ENCODE data around the gene RYR2.

The RYR2 gene

GRCh38 chr1:237041795-237042525 lies at the start of gene RYR2:
RYR2 (plus strand) TSS chr1:237042184; CDS start chr1:237042522, 338 bp downstream.
- no peak for DNase-seq (ENCODE audit: low spot score)

DNA sequence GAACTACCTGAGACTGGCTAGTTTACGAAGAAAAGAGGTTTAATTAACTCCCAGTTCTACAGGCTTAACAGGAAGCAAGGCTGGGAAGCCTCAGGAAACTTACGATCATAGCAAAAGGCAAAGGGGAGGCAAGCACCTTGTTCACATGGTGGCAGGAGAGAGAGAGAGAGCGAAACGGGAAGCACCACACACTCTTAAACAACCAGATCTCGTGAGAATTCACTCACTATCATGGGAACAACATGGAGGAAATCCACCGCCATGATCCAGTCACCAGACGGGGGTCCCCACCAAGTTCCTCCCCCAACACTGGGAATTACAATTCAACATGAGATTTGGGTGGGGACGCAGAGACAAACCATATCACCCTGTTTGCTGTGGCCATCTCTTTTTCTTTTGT lies 49.5 kb upstream of the RYR2 start:
- DNase-seq (ENCODE audit: low spot score) = no peak

DNA sequence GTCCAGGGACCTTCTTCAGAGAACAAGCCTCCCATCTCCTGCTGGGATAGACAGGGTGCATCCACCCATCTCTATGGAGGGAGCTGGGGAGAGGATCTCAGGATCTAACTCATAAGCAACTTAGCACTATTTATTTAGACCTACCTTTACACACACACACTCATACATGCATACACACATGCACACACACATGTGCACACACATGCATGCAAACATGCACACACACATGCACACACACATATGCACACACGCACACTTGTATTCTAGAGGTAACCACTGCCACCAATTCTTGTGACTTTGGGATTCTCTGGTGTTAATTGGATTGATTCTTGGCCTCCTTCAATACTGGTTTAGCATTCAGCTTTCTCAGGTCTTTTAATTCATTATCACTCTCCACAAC lies 47.5 kb upstream of the RYR2 start:
- no peak for DNase-seq (ENCODE audit: low spot score)

- no peak for DNase-seq (ENCODE audit: low spot score)
Measured at GRCh38 chr1:236997361-236997760, 44.6 kb upstream of the RYR2 start.

DNA sequence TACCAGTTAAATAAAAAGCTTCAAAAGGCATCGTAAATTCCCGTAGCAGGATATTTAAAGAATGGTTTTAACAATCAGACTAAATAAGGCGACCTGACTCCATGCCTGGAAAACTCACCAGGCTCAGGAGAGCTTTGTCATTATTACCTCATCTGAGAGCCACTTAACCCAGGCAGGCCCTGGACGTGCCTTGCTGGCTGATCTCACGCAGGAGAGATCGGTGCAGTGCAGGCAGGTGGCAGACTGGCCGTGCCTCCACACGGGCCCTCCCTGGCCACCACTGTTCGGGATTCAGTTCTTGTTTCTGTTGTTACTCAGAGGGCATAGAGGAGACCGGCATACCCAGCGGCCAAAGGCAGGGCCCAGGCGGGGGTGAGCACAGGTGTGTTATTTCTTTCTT lies 44.1 kb upstream of the RYR2 start:
- no peak for DNase-seq (ENCODE audit: low spot score)

DNA sequence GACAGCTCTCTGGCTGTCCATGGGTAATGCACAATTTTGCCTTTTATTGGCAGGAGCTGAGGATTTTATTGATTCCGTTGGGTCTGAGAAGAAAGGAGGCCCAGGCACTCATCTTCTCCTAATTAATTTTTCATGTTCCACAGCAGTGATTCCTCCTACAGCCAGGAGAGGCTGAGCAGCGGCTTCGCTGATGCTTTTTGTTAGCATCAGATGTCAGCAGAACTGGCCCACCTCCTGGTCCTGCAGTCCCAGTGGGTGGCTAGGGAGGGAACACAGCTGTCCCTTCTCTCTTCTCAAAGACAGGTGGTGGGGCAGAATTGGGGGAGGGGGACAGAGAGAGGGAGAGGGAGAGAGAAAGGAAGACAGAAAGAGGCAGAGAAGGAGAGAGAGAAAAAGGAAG lies 43.4 kb upstream of the RYR2 start:
- DNase-seq (ENCODE audit: low spot score) = no peak

- DNase-seq (ENCODE audit: low spot score) = no peak
Measured at GRCh38 chr1:237000191-237000590, 41.8 kb upstream of the RYR2 start.

GRCh38 chr1:237003516-237003915 lies 38.5 kb upstream of the RYR2 start:
- no peak for DNase-seq (ENCODE audit: low spot score)

- DNase-seq (ENCODE audit: low spot score) = no peak
Measured at GRCh38 chr1:237004116-237004515, 37.9 kb upstream of the RYR2 start, which contains the start of gene MT1HL1. MT1HL1 (minus strand) TSS chr1:237004441; CDS start chr1:237004372, 69 bp downstream.

DNA sequence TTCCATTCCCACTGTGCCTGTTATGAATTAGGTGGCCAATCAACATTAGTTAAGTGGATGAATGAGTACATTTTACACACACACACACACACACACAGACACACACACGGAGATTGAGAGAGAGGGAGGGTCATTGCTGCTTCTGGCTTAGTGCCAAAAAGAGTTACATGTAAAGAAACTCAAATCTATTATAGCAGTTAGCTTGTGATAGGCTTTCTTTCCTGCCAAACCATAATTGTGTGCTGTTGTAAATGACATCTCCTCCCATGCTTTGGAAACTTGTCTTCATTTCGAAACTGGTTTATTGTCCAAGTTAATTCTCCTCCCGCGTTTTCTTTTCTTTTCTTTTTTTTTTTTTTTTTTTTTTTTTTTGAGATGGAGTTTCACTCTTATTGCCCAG lies 36.3 kb upstream of the RYR2 start:
- no peak for DNase-seq (ENCODE audit: low spot score)

GRCh38 chr1:237007147-237007881 lies 34.7 kb upstream of the RYR2 start:
- DNase-seq (ENCODE audit: low spot score) = no peak

- DNase-seq (ENCODE audit: low spot score) = no peak
Measured at GRCh38 chr1:237009611-237010010, 32.4 kb upstream of the RYR2 start.

DNA sequence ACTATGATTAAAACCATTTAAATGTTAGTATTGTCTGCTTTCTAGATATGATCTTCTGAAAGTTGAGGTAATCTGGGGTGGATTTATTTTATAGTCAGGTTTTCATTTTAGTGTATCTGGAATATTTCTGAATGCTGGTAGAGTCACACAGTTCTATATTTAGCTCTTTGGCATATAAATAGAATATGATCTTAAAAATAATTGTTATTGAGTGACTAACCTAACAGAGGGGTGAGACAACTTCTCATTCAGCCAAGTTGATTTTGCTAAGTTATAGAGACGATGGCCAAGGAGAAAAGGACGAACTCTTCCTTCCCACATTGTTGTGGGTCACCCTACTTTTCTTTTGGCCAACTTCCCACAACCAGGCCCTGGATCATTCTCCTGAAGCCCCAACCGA lies 30.6 kb upstream of the RYR2 start:
- no peak for DNase-seq (ENCODE audit: low spot score)

- DNase-seq (ENCODE audit: low spot score) = no peak
Measured at GRCh38 chr1:237012361-237012760, 29.6 kb upstream of the RYR2 start.

DNA sequence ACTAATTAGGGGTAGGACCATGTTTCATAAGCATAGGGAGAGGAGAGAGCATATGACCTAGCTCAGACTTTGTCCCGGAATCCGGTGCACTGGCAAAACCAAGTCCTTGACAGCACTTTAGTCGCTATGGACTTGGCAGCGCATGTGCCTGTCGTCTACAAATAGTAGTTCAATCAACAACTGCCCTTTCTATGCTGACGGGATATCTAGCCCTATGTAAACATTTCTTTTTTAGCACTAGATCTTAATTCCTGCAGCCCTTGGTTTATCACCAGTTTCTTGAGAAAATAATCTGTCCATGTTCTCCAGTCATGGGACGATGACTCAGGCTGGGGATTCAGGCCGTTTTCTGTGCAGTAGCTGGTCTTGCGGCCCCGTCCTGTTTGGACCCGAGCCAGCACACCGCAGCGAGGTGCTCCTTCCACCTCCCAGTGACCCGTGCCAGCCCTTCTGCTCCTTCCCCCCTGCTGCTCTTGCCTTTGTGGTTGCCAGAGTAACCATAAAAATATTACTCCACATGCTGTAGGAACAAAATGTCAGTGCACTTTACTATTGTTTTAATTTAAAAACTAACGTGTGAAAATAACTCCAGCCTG lies 29.1 kb upstream of the RYR2 start:
- DNase-seq (ENCODE audit: low spot score) = no peak

- no peak for DNase-seq (ENCODE audit: low spot score)
Measured at GRCh38 chr1:237013608-237014007, 28.4 kb upstream of the RYR2 start.

DNA sequence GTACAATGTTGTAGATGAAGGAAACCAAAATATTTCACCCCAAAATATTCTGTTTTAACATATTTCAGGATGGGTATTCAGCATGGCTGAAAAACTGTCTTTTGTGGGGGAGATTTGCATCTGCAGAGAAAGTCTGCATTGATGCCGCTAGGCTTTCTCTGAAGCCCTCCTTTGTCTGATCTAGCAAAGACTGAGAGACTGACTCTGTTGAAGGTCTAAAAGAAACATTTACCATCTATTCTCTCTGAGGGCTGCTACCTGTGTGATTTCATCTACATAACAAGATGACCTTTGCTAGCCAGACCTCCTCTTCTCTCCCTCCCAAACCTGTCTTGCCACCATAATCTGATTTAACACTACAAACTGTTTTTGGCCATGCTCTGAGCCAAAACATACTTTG lies 25.4 kb upstream of the RYR2 start:
- DNase-seq (ENCODE audit: low spot score) = no peak

- DNase-seq (ENCODE audit: low spot score) = no peak
Measured at GRCh38 chr1:237018896-237019295, 23.1 kb upstream of the RYR2 start.

DNA sequence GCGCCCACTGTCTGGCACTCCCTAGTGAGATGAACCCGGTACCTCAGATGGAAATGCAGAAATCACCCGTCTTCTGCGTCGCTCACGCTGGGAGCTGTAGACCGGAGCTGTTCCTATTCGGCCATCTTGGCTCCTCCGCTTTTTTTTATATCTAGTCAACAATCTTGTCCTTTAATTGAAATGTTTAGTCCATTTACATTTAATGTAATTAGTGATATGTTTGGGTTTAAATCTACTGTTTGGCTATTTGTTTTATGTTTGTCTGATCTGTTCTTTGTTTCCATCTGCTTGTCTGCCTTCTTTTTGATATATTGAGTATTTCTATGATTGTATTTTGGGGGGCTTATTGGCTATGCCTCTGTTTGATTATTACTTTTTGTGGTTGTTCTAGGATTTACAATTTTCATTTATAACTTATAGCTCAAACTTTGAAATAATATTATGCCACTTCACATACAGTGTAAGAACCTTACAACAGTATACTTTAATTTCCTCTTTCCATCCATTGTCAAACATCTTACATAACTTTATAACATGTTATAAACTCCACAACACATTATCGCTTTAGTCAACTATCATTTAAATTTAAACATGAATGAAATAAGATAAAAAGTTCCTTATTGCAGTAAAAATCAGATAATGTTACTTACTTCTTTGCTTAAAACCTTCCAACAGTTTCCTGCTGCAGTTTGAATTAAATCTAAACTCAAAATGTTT lies 16.5 kb upstream of the RYR2 start:
- no peak for DNase-seq (ENCODE audit: low spot score)

DNA sequence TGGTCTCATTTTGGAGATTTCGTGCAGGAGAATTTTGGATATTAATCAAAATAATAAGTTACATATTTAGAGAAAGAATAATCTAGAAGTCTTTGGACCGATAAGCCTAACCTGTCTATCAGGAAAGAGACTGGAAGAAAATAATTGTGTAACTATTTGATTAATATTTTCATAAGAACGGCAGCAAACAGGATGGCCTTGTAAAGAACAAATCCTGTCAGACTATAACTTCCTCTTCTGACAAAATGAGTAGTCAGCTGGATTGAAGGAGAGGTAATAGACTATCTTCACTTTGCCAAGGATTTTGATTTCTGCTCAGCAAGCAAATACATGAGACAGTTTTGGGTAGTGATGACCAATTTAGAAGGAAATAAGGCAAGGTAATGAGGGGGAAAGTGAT lies 12.7 kb upstream of the RYR2 start:
- no peak for DNase-seq (ENCODE audit: low spot score)

- no peak for DNase-seq (ENCODE audit: low spot score)
Measured at GRCh38 chr1:237029850-237030535, 12.0 kb upstream of the RYR2 start.

DNA sequence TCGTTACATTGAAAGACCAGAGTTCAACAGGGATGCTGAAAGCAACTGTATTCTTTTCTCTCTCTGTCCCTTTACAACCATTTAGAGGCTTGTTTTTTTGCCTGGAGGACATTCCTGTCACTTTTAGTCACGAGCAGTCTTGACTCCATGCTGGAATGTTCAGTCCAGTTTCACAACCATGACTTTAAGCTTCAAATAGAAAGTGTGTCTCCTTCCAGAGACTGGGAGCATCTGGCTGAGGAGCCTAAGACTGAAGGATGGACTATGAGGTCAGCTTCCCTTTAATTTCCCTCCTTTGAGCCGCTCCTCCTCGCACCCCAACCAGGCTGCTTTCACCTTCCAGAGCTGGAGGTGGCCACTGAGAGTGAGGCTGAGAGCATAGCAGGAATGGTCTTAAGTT lies 10.5 kb upstream of the RYR2 start:
- DNase-seq (ENCODE audit: low spot score) = no peak
